Fibroblast of skin of back (primary cell): ENCODE measurements around the gene ADAMTSL1.
A peak's percentile ranks its signal among the peaks of the same experiment; 100 is the strongest.
"Not testable (repeated sequence)": the region's sequence is repeated elsewhere in the genome, so short reads cannot be mapped to it uniquely, and the experiment has no call there.

ENCODE experiments used
- DNase-seq: peaks from one replicate; pipeline ENCODE4 v3.0.0-alpha.2; 2013

ADAMTSL1 gene

GRCh38 chr9:18911714-18912342, 437.9 kb downstream of the ADAMTSL1 start:
- DNase-seq = no peak

GRCh38 chr9:18920141-18921084, 446.5 kb downstream of the ADAMTSL1 start:
- peak; percentile 20 for DNase-seq

GRCh38 chr9:18921366-18922075, 447.6 kb downstream of the ADAMTSL1 start:
- peak; percentile 39 for DNase-seq

GRCh38 chr9:18922161-18922885, 448.4 kb downstream of the ADAMTSL1 start:
- DNase-seq = no peak

- no peak for DNase-seq
Observed at GRCh38 chr9:18923167-18923566, 449.2 kb downstream of the ADAMTSL1 start.

GRCh38 chr9:18923671-18924430, 449.9 kb downstream of the ADAMTSL1 start:
- DNase-seq = no peak

- DNase-seq = no peak
Observed at GRCh38 chr9:18925880-18926279, 451.9 kb downstream of the ADAMTSL1 start.

GRCh38 chr9:18926513-18926912, 452.6 kb downstream of the ADAMTSL1 start:
- DNase-seq = no peak

GRCh38 chr9:18928711-18929110, 454.8 kb downstream of the ADAMTSL1 start:
- peak; percentile 47 for DNase-seq

GRCh38 chr9:18930611-18931010, 456.7 kb downstream of the ADAMTSL1 start:
- not testable (repeated sequence) for DNase-seq

GRCh38 chr9:18935541-18935940, 461.6 kb downstream of the ADAMTSL1 start:
- peak; percentile 19 for DNase-seq

GRCh38 chr9:18936094-18936871, 462.3 kb downstream of the ADAMTSL1 start:
- DNase-seq = no peak

- no peak for DNase-seq
Observed at GRCh38 chr9:18939943-18940342, 466.0 kb downstream of the ADAMTSL1 start.

GRCh38 chr9:18941060-18941740, 467.2 kb downstream of the ADAMTSL1 start:
- DNase-seq = no peak

- DNase-seq = no peak
Observed at GRCh38 chr9:18942801-18943200, 468.8 kb downstream of the ADAMTSL1 start.

GRCh38 chr9:18947892-18948339, 474.0 kb downstream of the ADAMTSL1 start:
- DNase-seq = peak; percentile 7

- DNase-seq = no peak
Observed at GRCh38 chr9:18951936-18952335, 478.0 kb downstream of the ADAMTSL1 start.

GRCh38 chr9:18955626-18956025, 481.7 kb downstream of the ADAMTSL1 start:
- DNase-seq = no peak
